HG02642 (cell line): ENCODE measurements around the gene APCDD1L.
A peak's percentile ranks its signal among the peaks of the same experiment; 100 is the strongest.

Experiments used
- ATAC-seq: cut with Tn5 transposase; IDR thresholded peaks from one replicate; pipeline ENCODE4 v1.9.1; 2021; ENCODE audit warnings: mild to moderate bottlenecking; ENCODE audit not compliant: unreplicated experiment, poor library complexity

The APCDD1L gene

GRCh38 chr20:58470336-58471192 is 44.6 kb downstream of the APCDD1L start:
- ATAC-seq: no peak

GRCh38 chr20:58469616-58470015 is 45.6 kb downstream of the APCDD1L start:
- no peak for ATAC-seq

- no peak for ATAC-seq
Measured at GRCh38 chr20:58467572-58468527, 47.3 kb downstream of the APCDD1L start.

GRCh38 chr20:58466729-58467571 is 48.2 kb downstream of the APCDD1L start:
- ATAC-seq: no peak

GRCh38 chr20:58466095-58466708 is 49.0 kb downstream of the APCDD1L start:
- ATAC-seq: no peak

GRCh38 chr20:58464838-58465237 is 50.4 kb downstream of the APCDD1L start:
- no peak for ATAC-seq

GRCh38 chr20:58463256-58463655 is 51.9 kb downstream of the APCDD1L start:
- no peak for ATAC-seq

- ATAC-seq: no peak
Measured at GRCh38 chr20:58461899-58462298, 53.3 kb downstream of the APCDD1L start.

GRCh38 chr20:58461104-58461503 is 54.1 kb downstream of the APCDD1L start:
- ATAC-seq: no peak

GRCh38 chr20:58459058-58459750 is 56.0 kb downstream of the APCDD1L start:
- ATAC-seq: peak; percentile 35

GRCh38 chr20:58458342-58459057 is 56.7 kb downstream of the APCDD1L start:
- ATAC-seq: peak; percentile 98

GRCh38 chr20:58457083-58457695 is 58.0 kb downstream of the APCDD1L start:
- no peak for ATAC-seq

GRCh38 chr20:58454460-58454859 is 60.7 kb downstream of the APCDD1L start:
- ATAC-seq: no peak

GRCh38 chr20:58453391-58453790 is 61.8 kb downstream of the APCDD1L start:
- no peak for ATAC-seq

GRCh38 chr20:58452667-58453255 is 62.4 kb downstream of the APCDD1L start:
- no peak for ATAC-seq

- no peak for ATAC-seq
Measured at GRCh38 chr20:58450254-58450653, 64.9 kb downstream of the APCDD1L start.

GRCh38 chr20:58449681-58450221 is 65.4 kb downstream of the APCDD1L start:
- no peak for ATAC-seq
